NOMO-1 treated with dmso at 0.1 percent for 144 hours (cell line): Measurements from ENCODE around the gene MYO15B.
A peak's percentile ranks its signal among the peaks of the same experiment; 100 is the strongest.

ENCODE experiments used
- DNase-seq: peaks from one replicate; lab custom pipeline; 2025; ENCODE audit not compliant: unreplicated experiment; lab: John Stamatoyannopoulos, UW

MYO15B gene

GRCh38 chr17:75587675-75588595 lies at the start of gene MYO15B:
Gene MYO15B, plus strand, starts transcription at chr17:75587800. Its CDS starts 258 bp downstream, at chr17:75588058.
- peak; percentile 80 for DNase-seq

- DNase-seq, result no peak
These were observed 47.5 kb upstream of the MYO15B start for GRCh38 chr17:75539967-75540729.

- no peak for DNase-seq
These were observed 46.6 kb upstream of the MYO15B start for GRCh38 chr17:75540923-75541503.

GRCh38 chr17:75542229-75542628 lies 45.4 kb upstream of the MYO15B start:
- no peak for DNase-seq

GRCh38 chr17:75542728-75543336 lies 44.8 kb upstream of the MYO15B start:
- DNase-seq, result no peak

- DNase-seq, result no peak
These were observed 43.4 kb upstream of the MYO15B start for GRCh38 chr17:75544250-75544649.

- DNase-seq, result no peak
These were observed 41.4 kb upstream of the MYO15B start for GRCh38 chr17:75546181-75546580.

- DNase-seq, result no peak
These were observed 40.5 kb upstream of the MYO15B start for GRCh38 chr17:75547091-75547490.

- DNase-seq, result no peak
These were observed 38.8 kb upstream of the MYO15B start for GRCh38 chr17:75548813-75549212.

- no peak for DNase-seq
These were observed 38.1 kb upstream of the MYO15B start for GRCh38 chr17:75549246-75550138.

GRCh38 chr17:75550139-75550465 lies 37.5 kb upstream of the MYO15B start:
- DNase-seq, result no peak

- no peak for DNase-seq
These were observed 36.3 kb upstream of the MYO15B start for GRCh38 chr17:75551266-75551665.

- DNase-seq, result no peak
These were observed 34.9 kb upstream of the MYO15B start for GRCh38 chr17:75552425-75553294.

- DNase-seq, result no peak
These were observed 34.1 kb upstream of the MYO15B start for GRCh38 chr17:75553295-75554110.

- DNase-seq, result no peak
These were observed 31.9 kb upstream of the MYO15B start for GRCh38 chr17:75555679-75556153.

- no peak for DNase-seq
These were observed 30.3 kb upstream of the MYO15B start for GRCh38 chr17:75557075-75557851.

GRCh38 chr17:75557852-75558665 lies 29.5 kb upstream of the MYO15B start:
- no peak for DNase-seq
